Kidney (tissue), 14 donors: Measurements from ENCODE around the gene CEBPZOS. TPM values are rescaled to one million over a fixed set of nuclear protein-coding genes. Genes with fewer than 3 reads are reported as not detected.

Experiments used
- DNase-seq, 5 donors: peaks; one replicate each; pipeline ENCODE4 v3.0.0-alpha.2; 2013 to 2020
- FAIRE-seq: peaks from 2 replicates; lab custom pipeline; 2012; peaks lifted over from hg19 to GRCh38; lab: Jason Lieb, UNC
- H3K27ac ChIP-seq, 2 donors: one replicate each; pipeline ENCODE4 v1.7.0; 2013; ENCODE audit warnings: low read depth in 2 of 2, low read length in 2 of 2, inconsistent platforms in 1 of 2
- H3K27me3 ChIP-seq: one replicate; pipeline ENCODE4 v1.7.1; 2013; ENCODE audit warnings: low read length, inconsistent platforms; ENCODE audit not compliant: control insufficient read depth, insufficient read depth
- H3K36me3 ChIP-seq, 3 donors: one replicate each; pipeline versions ENCODE4 v1.7.0 to v1.7.1; 2013; ENCODE audit warnings: low read length in 3 of 3, control low read depth in 1 of 3, inconsistent platforms in 1 of 3; ENCODE audit not compliant: insufficient read depth in 3 of 3, control insufficient read depth in 2 of 3
- H3K4me1 ChIP-seq, 3 donors: one replicate each; pipeline versions ENCODE4 v1.7.0 to v1.7.1; 2013; ENCODE audit warnings: low read length in 3 of 3, inconsistent platforms in 1 of 3, low read depth in 1 of 3; ENCODE audit not compliant: control insufficient read depth in 2 of 3, insufficient read depth in 2 of 3
- H3K4me3 ChIP-seq, 3 donors: one replicate each; pipeline versions ENCODE4 v1.7.0 to v1.8.1; 2013; ENCODE audit warnings: low read length in 3 of 3, control low read depth in 1 of 3, inconsistent platforms in 1 of 3
- H3K9ac ChIP-seq, 3 donors: one replicate each; pipeline versions ENCODE4 v1.7.0 to v1.7.1; 2013; ENCODE audit warnings: low read length in 3 of 3, control low read depth in 1 of 3, inconsistent platforms in 1 of 3
- H3K9me3 ChIP-seq, 3 donors: one replicate each; pipeline versions ENCODE4 v1.7.0 to v1.7.1; 2013; ENCODE audit warnings: low read length in 3 of 3, control low read depth in 1 of 3, inconsistent platforms in 1 of 3; ENCODE audit not compliant: control insufficient read depth in 2 of 3, insufficient read depth in 1 of 3
- CTCF ChIP-seq: IDR thresholded peaks from 3 replicates; pipeline ENCODE4 v1.5.1; 2012; ENCODE audit warnings: mild to moderate bottlenecking, moderate library complexity, borderline replicate concordance; ENCODE audit not compliant: insufficient read depth; ENCODE audit errors: extremely low read depth
- intact Hi-C: fragments of 100-400 bp; cut with DNase I; formaldehyde crosslinking; loops from one replicate; pipeline ENCODE4 v1.11.1; 2022
- polyA plus RNA-seq: library from polyadenylated mRNA; stranded (reverse); fragments of 350-450 nt; fragmentation: Illumina TruSeq; extraction: RNeasy Lipid Tissue Mini Kit (QIAGEN cat#74804); gene quantifications from one replicate; pipeline ENCODE4 v1.2.3, GENCODE V29; 2014; ENCODE audit warnings: low read depth, low replicate concordance; ENCODE audit not compliant: insufficient read depth
- total RNA-seq: library from RNA; stranded (reverse); fragmentation: NEBNext Ultra II Directional; extraction: Animal tissue kit (Norgen Biotek cat#: 25700); gene quantifications from one replicate; pipeline ENCODE4 v1.2.1, GENCODE V29; 2021
- donor health status: control.
- donor health status: control.
- donor health status: control.
- donor health status: control.
- donor health status: control.
- donor health status: DM: yes; HTN: yes; CAD: no.
- donor health status: Normal renal cell carcinoma (clear cell type).

Gene CEBPZOS
- total and polyA plus RNA-seq, 2 donors from 2014 or later = 38.3 to 60.7 TPM

- Histone ChIP-seq H3K4me1 (no peaks in the 10 kb centered on the region), H3K4me3 (no peak within 1 kb of the TSS), H3K27me3 (no peaks in the 10 kb centered on the region), H3K27ac (no peak within 1 kb of the TSS), H3K9ac (no peak within 1 kb of the TSS), H3K36me3 (no peaks in the 10 kb centered on the region), H3K9me3 (no peaks in the 10 kb centered on the region)
- FAIRE-seq = no peak
- TF ChIP-seq CTCF = no peak
- no peak for DNase-seq
- intact Hi-C loops = no loop called here
Observed at GRCh38 chr2:37188570-37188969, 7.7 kb upstream of the CEBPZOS start, which contains the start of gene SULT6B1. TSS of gene SULT6B1 (minus strand) at chr2:37188670. CDS start at chr2:37188640, 30 bp downstream.

GRCh38 chr2:37189452-37190153 lies 6.7 kb upstream of the CEBPZOS start:
- Histone ChIP-seq H3K36me3 (no peaks in the 10 kb centered on the region), H3K9me3 (no peaks in the 10 kb centered on the region), H3K4me3 (no peak overlapping the region), H3K27me3 (no peaks in the 10 kb centered on the region), H3K27ac (no peak overlapping the region), H3K9ac (no peak overlapping the region), H3K4me1 (no peaks in the 10 kb centered on the region)
- no peak for FAIRE-seq
- no peak for TF ChIP-seq CTCF
- no peak for DNase-seq
- intact Hi-C loops = no loop called here

- TF ChIP-seq CTCF = no peak
- intact Hi-C loops = no loop called here
- Histone ChIP-seq H3K4me1 (no peaks in the 10 kb centered on the region), H3K9me3 (no peaks in the 10 kb centered on the region), H3K4me3 (no peak overlapping the region), H3K9ac (no peak overlapping the region), H3K27ac (no peak overlapping the region), H3K36me3 (no peaks in the 10 kb centered on the region), H3K27me3 (no peaks in the 10 kb centered on the region)
- DNase-seq (no peak), FAIRE-seq (no peak)
Observed at GRCh38 chr2:37190290-37190689, 6.0 kb upstream of the CEBPZOS start.

- no peak for DNase-seq
- no peak for FAIRE-seq
Observed at GRCh38 chr2:37191253-37191652, 5.0 kb upstream of the CEBPZOS start.

More at GRCh38 chr2:37191253-37191652, 5.0 kb upstream of the CEBPZOS start:
- Histone ChIP-seq H3K27ac (no peak overlapping the region), H3K9me3 (no peaks in the 10 kb centered on the region), H3K27me3 (no peaks in the 10 kb centered on the region), H3K4me1 (no peaks in the 10 kb centered on the region), H3K9ac (no peak overlapping the region), H3K36me3 (no peaks in the 10 kb centered on the region), H3K4me3 (no peak overlapping the region)
- TF ChIP-seq CTCF = no peak
- intact Hi-C loops = no loop called here
